Measurements from ENCODE around the gene UBE2L3.
A peak's percentile ranks its signal among the peaks of the same experiment; 100 is the strongest.
"Not testable (repeated sequence)": the region's sequence is repeated elsewhere in the genome, so short reads cannot be mapped to it uniquely, and the experiment has no call there.

UBE2L3 gene

DNA sequence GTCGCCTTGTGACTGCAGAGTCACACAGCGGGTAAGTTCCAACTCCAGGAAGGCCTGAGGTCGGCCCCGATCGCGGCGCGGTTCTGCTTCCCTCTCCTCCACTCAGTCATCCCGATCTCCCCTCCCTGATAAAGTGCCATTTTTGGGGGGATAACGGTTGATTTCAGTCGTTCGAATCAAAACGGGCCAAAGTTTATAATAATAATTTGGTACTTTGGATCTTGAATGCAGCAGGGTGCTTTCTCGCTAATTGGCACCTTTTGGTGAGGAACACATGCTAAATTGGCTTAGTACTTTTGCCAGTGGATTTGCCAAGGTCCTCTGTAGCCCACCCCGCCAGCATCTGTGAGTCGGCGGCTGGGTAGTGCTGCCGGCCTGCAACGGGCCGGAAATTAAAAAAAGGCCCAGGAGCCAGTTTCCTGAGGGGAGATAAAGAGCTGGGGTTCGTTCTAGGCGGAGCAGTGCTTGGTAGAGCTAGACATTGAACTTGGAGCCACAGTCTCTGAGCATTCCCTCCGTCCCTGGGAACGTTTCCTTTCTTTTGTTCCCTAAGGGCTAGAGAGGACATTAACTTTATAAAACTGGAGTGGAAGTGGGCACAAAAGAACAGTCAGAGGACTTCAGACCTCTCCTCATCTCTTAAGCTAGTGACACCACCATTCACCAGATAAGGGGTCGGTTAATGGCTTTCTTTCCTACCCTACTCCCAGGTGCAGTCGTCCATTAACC is 997 bp downstream of the UBE2L3 start:
- peak overlapping the region; percentile 59 for H3K4me3 ChIP-seq (replicated peaks; ENCODE audit: insufficient read depth, low read length)
- H3K27ac ChIP-seq (replicated peaks), result peak overlapping the region; percentile 93
- H3K27me3 ChIP-seq (ENCODE audit: insufficient read depth, poor library complexity, severe bottlenecking), result no peaks in the 10 kb centered on the region
- TF ChIP-seq REST (IDR thresholded peaks at IDR 0.05; ENCODE audit: insufficient replicate concordance, low read depth) (no peak), GABPA (IDR thresholded peaks at IDR 0.05; ENCODE audit: low read depth) (no peak), POLR2AphosphoS5 (IDR thresholded peaks at IDR 0.05; ENCODE audit: low read depth) (no peak), SPI1 (IDR thresholded peaks at IDR 0.05; ENCODE audit: borderline replicate concordance, low read depth) (no peak)
- TF ChIP-seq, protein P1, sequence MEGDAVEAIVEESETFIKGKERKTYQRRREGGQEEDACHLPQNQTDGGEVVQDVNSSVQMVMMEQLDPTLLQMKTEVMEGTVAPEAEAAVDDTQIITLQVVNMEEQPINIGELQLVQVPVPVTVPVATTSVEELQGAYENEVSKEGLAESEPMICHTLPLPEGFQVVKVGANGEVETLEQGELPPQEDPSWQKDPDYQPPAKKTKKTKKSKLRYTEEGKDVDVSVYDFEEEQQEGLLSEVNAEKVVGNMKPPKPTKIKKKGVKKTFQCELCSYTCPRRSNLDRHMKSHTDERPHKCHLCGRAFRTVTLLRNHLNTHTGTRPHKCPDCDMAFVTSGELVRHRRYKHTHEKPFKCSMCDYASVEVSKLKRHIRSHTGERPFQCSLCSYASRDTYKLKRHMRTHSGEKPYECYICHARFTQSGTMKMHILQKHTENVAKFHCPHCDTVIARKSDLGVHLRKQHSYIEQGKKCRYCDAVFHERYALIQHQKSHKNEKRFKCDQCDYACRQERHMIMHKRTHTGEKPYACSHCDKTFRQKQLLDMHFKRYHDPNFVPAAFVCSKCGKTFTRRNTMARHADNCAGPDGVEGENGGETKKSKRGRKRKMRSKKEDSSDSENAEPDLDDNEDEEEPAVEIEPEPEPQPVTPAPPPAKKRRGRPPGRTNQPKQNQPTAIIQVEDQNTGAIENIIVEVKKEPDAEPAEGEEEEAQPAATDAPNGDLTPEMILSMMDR (IDR thresholded peaks at IDR 0.05; ENCODE audit: insufficient read depth, low read length), result no peak
- peak in 1 of 2 experiments; percentile 29 for DNase-seq (ENCODE audit: low read depth in 1 of 2, low spot score in 1 of 2)

DNA sequence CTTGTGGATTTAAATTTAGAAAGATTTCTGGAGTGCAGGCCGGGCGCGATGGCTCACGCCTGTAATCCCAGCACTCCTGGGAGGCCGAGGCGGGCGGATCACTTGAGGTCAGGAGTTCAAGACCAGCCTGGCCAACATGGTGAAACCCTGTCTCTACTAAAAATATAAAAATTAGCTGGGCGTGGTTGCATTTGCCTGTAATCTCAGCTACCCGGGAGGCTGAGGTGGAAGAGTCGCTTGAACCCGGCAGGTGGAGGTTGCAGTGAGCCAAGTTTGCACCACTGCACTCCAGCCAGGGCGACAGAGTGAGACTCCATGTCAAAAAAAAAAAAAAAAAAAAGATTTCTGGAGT is 1.5 kb downstream of the UBE2L3 start:
- not testable (repeated sequence) for H3K27me3 ChIP-seq (ENCODE audit: insufficient read depth, poor library complexity, severe bottlenecking); DNase-seq (ENCODE audit: low read depth in 1 of 2, low spot score in 1 of 2)
- 0 out of 2 replicates have a peak overlapping the region, but pooled peaks have one; percentile 93 for H3K27ac ChIP-seq (replicated peaks)
- H3K4me3 ChIP-seq (replicated peaks; ENCODE audit: insufficient read depth, low read length), result peak overlapping the region; percentile 59

GRCh38 chr22:21569459-21570170 is 2.1 kb downstream of the UBE2L3 start:
- no peaks in the 10 kb centered on the region for H3K27me3 ChIP-seq (ENCODE audit: insufficient read depth, poor library complexity, severe bottlenecking)
- H3K27ac ChIP-seq (replicated peaks), result peak overlapping the region; percentile 37
- no peak for TF ChIP-seq GABPA (IDR thresholded peaks at IDR 0.05; ENCODE audit: low read depth)
- TF ChIP-seq SPI1 (IDR thresholded peaks at IDR 0.05; ENCODE audit: borderline replicate concordance, low read depth), result peak; percentile 37; the same call in 1 of the 2 replicates
- TF ChIP-seq, protein P1 (IDR thresholded peaks at IDR 0.05; ENCODE audit: insufficient read depth, low read length), result no peak
- TF ChIP-seq POLR2AphosphoS5 (IDR thresholded peaks at IDR 0.05; ENCODE audit: low read depth), result no peak
- H3K4me3 ChIP-seq (replicated peaks; ENCODE audit: insufficient read depth, low read length), result peak overlapping the region; percentile 59
- peak; percentile 54 to 74 for DNase-seq (ENCODE audit: low read depth in 1 of 2, low spot score in 1 of 2)

- H3K4me3 ChIP-seq (replicated peaks; ENCODE audit: insufficient read depth, low read length), result no peak overlapping the region
- TF ChIP-seq SPI1 (IDR thresholded peaks at IDR 0.05; ENCODE audit: borderline replicate concordance, low read depth) (no peak), POLR2AphosphoS5 (IDR thresholded peaks at IDR 0.05; ENCODE audit: low read depth) (no peak), GABPA (IDR thresholded peaks at IDR 0.05; ENCODE audit: low read depth) (no peak), REST (IDR thresholded peaks at IDR 0.05; ENCODE audit: insufficient replicate concordance, low read depth) (no peak)
- TF ChIP-seq, protein P1 (IDR thresholded peaks at IDR 0.05; ENCODE audit: insufficient read depth, low read length), result no peak
Observed at GRCh38 chr22:21570398-21570797, 2.9 kb downstream of the UBE2L3 start.

More at GRCh38 chr22:21570398-21570797, 2.9 kb downstream of the UBE2L3 start:
- Histone ChIP-seq H3K27ac (replicated peaks) (peak overlapping the region; percentile 37; the same call in 1 of the 2 replicates), H3K27me3 (ENCODE audit: insufficient read depth, poor library complexity, severe bottlenecking) (no peaks in the 10 kb centered on the region)
- DNase-seq (ENCODE audit: low read depth in 1 of 2, low spot score in 1 of 2), result no peak
